ENCODE results near the gene MT1HL1. TPM values are rescaled to one million over a fixed set of nuclear protein-coding genes. Genes with fewer than 3 reads are reported as not detected.

MT1HL1 gene
- total RNA-seq, 1 experiment from 2014 or later, result not detected

DNA sequence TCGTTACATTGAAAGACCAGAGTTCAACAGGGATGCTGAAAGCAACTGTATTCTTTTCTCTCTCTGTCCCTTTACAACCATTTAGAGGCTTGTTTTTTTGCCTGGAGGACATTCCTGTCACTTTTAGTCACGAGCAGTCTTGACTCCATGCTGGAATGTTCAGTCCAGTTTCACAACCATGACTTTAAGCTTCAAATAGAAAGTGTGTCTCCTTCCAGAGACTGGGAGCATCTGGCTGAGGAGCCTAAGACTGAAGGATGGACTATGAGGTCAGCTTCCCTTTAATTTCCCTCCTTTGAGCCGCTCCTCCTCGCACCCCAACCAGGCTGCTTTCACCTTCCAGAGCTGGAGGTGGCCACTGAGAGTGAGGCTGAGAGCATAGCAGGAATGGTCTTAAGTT lies 27.2 kb upstream of the MT1HL1 start:
- Histone ChIP-seq H3K4me1 (ENCODE audit: low read length) (peaks cover 9% of the 10 kb centered on the region), H3K36me3 (ENCODE audit: insufficient read depth, low read length) (no peaks in the 10 kb centered on the region)

GRCh38 chr1:237029850-237030535 lies 25.8 kb upstream of the MT1HL1 start:
- no peak for DNase-seq
- Histone ChIP-seq H3K27me3 (ENCODE audit: low read length) (no peaks in the 10 kb centered on the region), H3K9ac (ENCODE audit: low read length) (no peak overlapping the region), H3K4me2 (ENCODE audit: low read depth, low read length, poor library complexity, severe bottlenecking) (no peak overlapping the region), H3K27ac (ENCODE audit: low read length) (no peak overlapping the region), H3K36me3 (ENCODE audit: insufficient read depth, low read length) (no peaks in the 10 kb centered on the region), H3K4me3 (ENCODE audit: low read length) (no peak overlapping the region), H2AFZ (ENCODE audit: low read length) (no peak overlapping the region), H3K9me3 (ENCODE audit: low read length) (no peaks in the 10 kb centered on the region), H3K79me2 (ENCODE audit: low read length) (no peaks in the 10 kb centered on the region), H4K20me1 (ENCODE audit: insufficient read depth, low read depth, low read length) (no peaks in the 10 kb centered on the region), H3K4me1 (ENCODE audit: low read length) (peaks cover 9% of the 10 kb centered on the region), H3K9me2 (replicated peaks; ENCODE audit: insufficient read depth, low read length) (no peaks in the 10 kb centered on the region)

More for the DNA sequence above, 27.2 kb upstream of the MT1HL1 start:
- Histone ChIP-seq H3K4me3 (ENCODE audit: low read length) (no peak overlapping the region), H3K4me2 (ENCODE audit: low read depth, low read length, poor library complexity, severe bottlenecking) (peak overlapping the region; percentile 15), H3K79me2 (ENCODE audit: low read length) (no peaks in the 10 kb centered on the region), H3K9me2 (replicated peaks; ENCODE audit: insufficient read depth, low read length) (no peaks in the 10 kb centered on the region), H4K20me1 (ENCODE audit: insufficient read depth, low read depth, low read length) (no peaks in the 10 kb centered on the region), H3K27me3 (ENCODE audit: low read length) (no peaks in the 10 kb centered on the region), H3K9me3 (ENCODE audit: low read length) (no peaks in the 10 kb centered on the region), H3K9ac (ENCODE audit: low read length) (no peak overlapping the region), H2AFZ (ENCODE audit: low read length) (no peak overlapping the region), H3K27ac (ENCODE audit: low read length) (no peak overlapping the region)
- no peak for DNase-seq

GRCh38 chr1:237029240-237029639 lies 25.0 kb upstream of the MT1HL1 start:
- Histone ChIP-seq H3K79me2 (ENCODE audit: low read length) (no peaks in the 10 kb centered on the region), H3K27ac (ENCODE audit: low read length) (no peak overlapping the region), H3K4me2 (ENCODE audit: low read depth, low read length, poor library complexity, severe bottlenecking) (no peak overlapping the region), H3K36me3 (ENCODE audit: insufficient read depth, low read length) (no peaks in the 10 kb centered on the region), H3K9ac (ENCODE audit: low read length) (no peak overlapping the region), H3K4me1 (ENCODE audit: low read length) (peaks cover 9% of the 10 kb centered on the region), H3K9me2 (replicated peaks; ENCODE audit: insufficient read depth, low read length) (no peaks in the 10 kb centered on the region), H2AFZ (ENCODE audit: low read length) (no peak overlapping the region), H3K4me3 (ENCODE audit: low read length) (no peak overlapping the region), H3K9me3 (ENCODE audit: low read length) (no peaks in the 10 kb centered on the region), H3K27me3 (ENCODE audit: low read length) (no peaks in the 10 kb centered on the region), H4K20me1 (ENCODE audit: insufficient read depth, low read depth, low read length) (no peaks in the 10 kb centered on the region)
- no peak for DNase-seq

- Histone ChIP-seq H3K27ac (ENCODE audit: low read length) (no peak overlapping the region), H2AFZ (ENCODE audit: low read length) (no peak overlapping the region), H3K27me3 (ENCODE audit: low read length) (no peaks in the 10 kb centered on the region), H3K9me2 (replicated peaks; ENCODE audit: insufficient read depth, low read length) (no peaks in the 10 kb centered on the region), H3K4me3 (ENCODE audit: low read length) (no peak overlapping the region), H3K36me3 (ENCODE audit: insufficient read depth, low read length) (no peaks in the 10 kb centered on the region), H3K4me2 (ENCODE audit: low read depth, low read length, poor library complexity, severe bottlenecking) (no peak overlapping the region), H3K4me1 (ENCODE audit: low read length) (no peaks in the 10 kb centered on the region), H3K79me2 (ENCODE audit: low read length) (no peaks in the 10 kb centered on the region), H3K9ac (ENCODE audit: low read length) (no peak overlapping the region), H4K20me1 (ENCODE audit: insufficient read depth, low read depth, low read length) (no peaks in the 10 kb centered on the region), H3K9me3 (ENCODE audit: low read length) (no peaks in the 10 kb centered on the region)
- DNase-seq, result no peak
These were observed 21.3 kb upstream of the MT1HL1 start for GRCh38 chr1:237025358-237026074.

GRCh38 chr1:237018896-237019295 lies 14.7 kb upstream of the MT1HL1 start:
- Histone ChIP-seq H3K27ac (ENCODE audit: low read length) (no peak overlapping the region), H3K9me2 (replicated peaks; ENCODE audit: insufficient read depth, low read length) (no peaks in the 10 kb centered on the region), H3K4me2 (ENCODE audit: low read depth, low read length, poor library complexity, severe bottlenecking) (no peak overlapping the region), H3K4me3 (ENCODE audit: low read length) (no peak overlapping the region), H3K4me1 (ENCODE audit: low read length) (no peaks in the 10 kb centered on the region), H3K79me2 (ENCODE audit: low read length) (no peaks in the 10 kb centered on the region), H3K36me3 (ENCODE audit: insufficient read depth, low read length) (no peaks in the 10 kb centered on the region), H3K9me3 (ENCODE audit: low read length) (no peaks in the 10 kb centered on the region), H4K20me1 (ENCODE audit: insufficient read depth, low read depth, low read length) (no peaks in the 10 kb centered on the region), H3K9ac (ENCODE audit: low read length) (no peak overlapping the region), H3K27me3 (ENCODE audit: low read length) (no peaks in the 10 kb centered on the region), H2AFZ (ENCODE audit: low read length) (no peak overlapping the region)
- no peak for DNase-seq

DNA sequence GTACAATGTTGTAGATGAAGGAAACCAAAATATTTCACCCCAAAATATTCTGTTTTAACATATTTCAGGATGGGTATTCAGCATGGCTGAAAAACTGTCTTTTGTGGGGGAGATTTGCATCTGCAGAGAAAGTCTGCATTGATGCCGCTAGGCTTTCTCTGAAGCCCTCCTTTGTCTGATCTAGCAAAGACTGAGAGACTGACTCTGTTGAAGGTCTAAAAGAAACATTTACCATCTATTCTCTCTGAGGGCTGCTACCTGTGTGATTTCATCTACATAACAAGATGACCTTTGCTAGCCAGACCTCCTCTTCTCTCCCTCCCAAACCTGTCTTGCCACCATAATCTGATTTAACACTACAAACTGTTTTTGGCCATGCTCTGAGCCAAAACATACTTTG lies 12.4 kb upstream of the MT1HL1 start:
- Histone ChIP-seq H3K4me1 (ENCODE audit: low read length) (no peaks in the 10 kb centered on the region), H3K36me3 (ENCODE audit: insufficient read depth, low read length) (no peaks in the 10 kb centered on the region), H3K9me2 (replicated peaks; ENCODE audit: insufficient read depth, low read length) (no peaks in the 10 kb centered on the region), H3K9me3 (ENCODE audit: low read length) (no peaks in the 10 kb centered on the region), H4K20me1 (ENCODE audit: insufficient read depth, low read depth, low read length) (no peaks in the 10 kb centered on the region), H3K27ac (ENCODE audit: low read length) (no peak overlapping the region), H3K9ac (ENCODE audit: low read length) (no peak overlapping the region), H3K27me3 (ENCODE audit: low read length) (no peaks in the 10 kb centered on the region), H3K4me2 (ENCODE audit: low read depth, low read length, poor library complexity, severe bottlenecking) (no peak overlapping the region), H3K79me2 (ENCODE audit: low read length) (no peaks in the 10 kb centered on the region), H3K4me3 (ENCODE audit: low read length) (no peak overlapping the region), H2AFZ (ENCODE audit: low read length) (no peak overlapping the region)
- DNase-seq, result no peak

- Histone ChIP-seq H3K36me3 (ENCODE audit: insufficient read depth, low read length) (no peaks in the 10 kb centered on the region), H3K27me3 (ENCODE audit: low read length) (no peaks in the 10 kb centered on the region), H3K9me2 (replicated peaks; ENCODE audit: insufficient read depth, low read length) (no peaks in the 10 kb centered on the region), H3K4me1 (ENCODE audit: low read length) (no peaks in the 10 kb centered on the region), H3K27ac (ENCODE audit: low read length) (no peak overlapping the region), H3K9ac (ENCODE audit: low read length) (no peak overlapping the region), H3K79me2 (ENCODE audit: low read length) (no peaks in the 10 kb centered on the region), H3K4me3 (ENCODE audit: low read length) (no peak overlapping the region), H3K9me3 (ENCODE audit: low read length) (no peaks in the 10 kb centered on the region), H2AFZ (ENCODE audit: low read length) (no peak overlapping the region), H3K4me2 (ENCODE audit: low read depth, low read length, poor library complexity, severe bottlenecking) (no peak overlapping the region), H4K20me1 (ENCODE audit: insufficient read depth, low read depth, low read length) (no peaks in the 10 kb centered on the region)
- DNase-seq, result no peak
These were observed 9.4 kb upstream of the MT1HL1 start for GRCh38 chr1:237013608-237014007.

DNA sequence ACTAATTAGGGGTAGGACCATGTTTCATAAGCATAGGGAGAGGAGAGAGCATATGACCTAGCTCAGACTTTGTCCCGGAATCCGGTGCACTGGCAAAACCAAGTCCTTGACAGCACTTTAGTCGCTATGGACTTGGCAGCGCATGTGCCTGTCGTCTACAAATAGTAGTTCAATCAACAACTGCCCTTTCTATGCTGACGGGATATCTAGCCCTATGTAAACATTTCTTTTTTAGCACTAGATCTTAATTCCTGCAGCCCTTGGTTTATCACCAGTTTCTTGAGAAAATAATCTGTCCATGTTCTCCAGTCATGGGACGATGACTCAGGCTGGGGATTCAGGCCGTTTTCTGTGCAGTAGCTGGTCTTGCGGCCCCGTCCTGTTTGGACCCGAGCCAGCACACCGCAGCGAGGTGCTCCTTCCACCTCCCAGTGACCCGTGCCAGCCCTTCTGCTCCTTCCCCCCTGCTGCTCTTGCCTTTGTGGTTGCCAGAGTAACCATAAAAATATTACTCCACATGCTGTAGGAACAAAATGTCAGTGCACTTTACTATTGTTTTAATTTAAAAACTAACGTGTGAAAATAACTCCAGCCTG lies 8.6 kb upstream of the MT1HL1 start:
- Histone ChIP-seq H3K4me2 (ENCODE audit: low read depth, low read length, poor library complexity, severe bottlenecking) (no peak overlapping the region), H3K27ac (ENCODE audit: low read length) (no peak overlapping the region), H3K9me2 (replicated peaks; ENCODE audit: insufficient read depth, low read length) (no peaks in the 10 kb centered on the region), H3K9me3 (ENCODE audit: low read length) (no peaks in the 10 kb centered on the region), H3K9ac (ENCODE audit: low read length) (no peak overlapping the region), H2AFZ (ENCODE audit: low read length) (no peak overlapping the region), H4K20me1 (ENCODE audit: insufficient read depth, low read depth, low read length) (no peaks in the 10 kb centered on the region), H3K36me3 (ENCODE audit: insufficient read depth, low read length) (no peaks in the 10 kb centered on the region), H3K27me3 (ENCODE audit: low read length) (no peaks in the 10 kb centered on the region), H3K4me3 (ENCODE audit: low read length) (no peak overlapping the region), H3K79me2 (ENCODE audit: low read length) (no peaks in the 10 kb centered on the region), H3K4me1 (ENCODE audit: low read length) (no peaks in the 10 kb centered on the region)
- no peak for DNase-seq
